ENCODE measurements around the gene FBXL7. TPM values are rescaled to one million over a fixed set of nuclear protein-coding genes. Genes with fewer than 3 reads are reported as not detected.

The FBXL7 gene
- total and polyA plus RNA-seq, 2 donors (not counting 3 experiments of a cell fraction or from before 2014, with no cell fraction given) = 23.5 to 32.2 TPM

GRCh38 chr5:15796557-15796956, 296.6 kb downstream of the FBXL7 start:
- H3K9ac ChIP-seq (replicated peaks; ENCODE audit: extremely low read depth, insufficient read depth, low read length) = no peak overlapping the region
- no peak for DNase-seq (ENCODE audit: low read depth, low spot score)
- no peaks in the 10 kb centered on the region for H3K27me3 ChIP-seq (ENCODE audit: control insufficient read depth in 2 of 2, insufficient read depth in 2 of 2, low read length in 2 of 2)
- H3K9me1 ChIP-seq (replicated peaks; ENCODE audit: control insufficient read depth, extremely low read depth, insufficient read depth, low read length) = no peaks in the 10 kb centered on the region
- H3K4me2 ChIP-seq (ENCODE audit: insufficient read depth, low read length) = no peak overlapping the region
- ChIA-PET POLR2A (no interaction called here), CTCF (interaction anchor here (4.0 kb wide), 1 partner anchor 198 kb away, joined by 24 read pairs; no protein-coding TSS in a partner anchor)
- dilution Hi-C loops (cut with MboI; ENCODE audit: extremely low pct_ligation_motif_present, low sequenced_read_pairs) (no loop called here), intact Hi-C loops (cut with micrococcal nuclease) (loop anchor here (10.0 kb wide), 1 partner anchor 692 kb away; no protein-coding TSS in a partner anchor)
- no peaks in the 10 kb centered on the region for H4K20me1 ChIP-seq (replicated peaks; ENCODE audit: control insufficient read depth, extremely low read depth, insufficient read depth, low read length)
- H3K4me3 ChIP-seq (replicated peaks in 1 of 3; ENCODE audit: insufficient read depth in 1 of 3, low read depth in 1 of 3, low read length in 3 of 3) = no peak overlapping the region
- H2AFZ ChIP-seq (ENCODE audit: low read depth, low read length) = no peak overlapping the region
- no peaks in the 10 kb centered on the region for H3K9me3 ChIP-seq (replicated peaks; ENCODE audit: control insufficient read depth, insufficient read depth, low read length)
- TF ChIP-seq POLR2AphosphoS5 (IDR thresholded peaks at IDR 0.05; ENCODE audit: insufficient read depth, low read depth, low read length) = no peak
- H3K4me1 ChIP-seq (ENCODE audit: control insufficient read depth, extremely low read depth, insufficient read depth, low read length) = peaks cover 15% of the 10 kb centered on the region
- H3K79me2 ChIP-seq (ENCODE audit: control insufficient read depth, insufficient read depth, low read length) = peaks cover 3% of the 10 kb centered on the region
- H3K36me3 ChIP-seq (ENCODE audit: control insufficient read depth in 2 of 2, extremely low read depth in 1 of 2, insufficient read depth in 2 of 2, low read length in 2 of 2) = no peaks in the 10 kb centered on the region
- no peak overlapping the region for H3K27ac ChIP-seq (ENCODE audit: insufficient read depth, low read depth, low read length)
- FAIRE-seq = no peak
- no TSS peak for BruUV-seq (replicated peaks)

- no peaks in the 10 kb centered on the region for H3K9me3 ChIP-seq (replicated peaks; ENCODE audit: control insufficient read depth, insufficient read depth, low read length)
- no peaks in the 10 kb centered on the region for H4K20me1 ChIP-seq (replicated peaks; ENCODE audit: control insufficient read depth, extremely low read depth, insufficient read depth, low read length)
- no peak overlapping the region for H3K27ac ChIP-seq (ENCODE audit: insufficient read depth, low read depth, low read length)
- no peak for DNase-seq (ENCODE audit: low read depth, low spot score)
- intact Hi-C loops (cut with micrococcal nuclease) = loop anchor here (10.0 kb wide), 1 partner anchor 692 kb away; no protein-coding TSS in a partner anchor
- ChIA-PET CTCF (interaction anchor here (1.4 to 4.0 kb wide), 2 partner anchors 27 to 197 kb away, joined by 3 to 24 read pairs; no protein-coding TSS in a partner anchor), POLR2A (no interaction called here)
- H3K4me3 ChIP-seq (replicated peaks in 1 of 3; ENCODE audit: insufficient read depth in 1 of 3, low read depth in 1 of 3, low read length in 3 of 3) = no peak overlapping the region
- no peaks in the 10 kb centered on the region for H3K27me3 ChIP-seq (ENCODE audit: control insufficient read depth in 2 of 2, insufficient read depth in 2 of 2, low read length in 2 of 2)
- peaks cover 15% of the 10 kb centered on the region for H3K4me1 ChIP-seq (ENCODE audit: control insufficient read depth, extremely low read depth, insufficient read depth, low read length)
- no peak overlapping the region for H2AFZ ChIP-seq (ENCODE audit: low read depth, low read length)
- no peak for FAIRE-seq
- H3K9me1 ChIP-seq (replicated peaks; ENCODE audit: control insufficient read depth, extremely low read depth, insufficient read depth, low read length) = no peaks in the 10 kb centered on the region
- H3K36me3 ChIP-seq (ENCODE audit: control insufficient read depth in 2 of 2, extremely low read depth in 1 of 2, insufficient read depth in 2 of 2, low read length in 2 of 2) = no peaks in the 10 kb centered on the region
- BruUV-seq (replicated peaks) = no TSS peak
- no peak for TF ChIP-seq MYC (IDR thresholded peaks at IDR 0.05; ENCODE audit: low read depth, low read length)
- TF ChIP-seq POLR2AphosphoS5 (IDR thresholded peaks at IDR 0.05; ENCODE audit: insufficient read depth, low read depth, low read length) = no peak
- no peak overlapping the region for H3K9ac ChIP-seq (replicated peaks; ENCODE audit: extremely low read depth, insufficient read depth, low read length)
- H3K79me2 ChIP-seq (ENCODE audit: control insufficient read depth, insufficient read depth, low read length) = peaks cover 3% of the 10 kb centered on the region
- H3K4me2 ChIP-seq (ENCODE audit: insufficient read depth, low read length) = no peak overlapping the region
- dilution Hi-C loops (cut with MboI; ENCODE audit: extremely low pct_ligation_motif_present, low sequenced_read_pairs) = no loop called here
Measured at GRCh38 chr5:15797116-15797515, 297.1 kb downstream of the FBXL7 start.

All from endothelial cell of umbilical vein (primary cell).